Neural progenitor cell (in vitro differentiated cells): ENCODE data around the gene MASTL.

ENCODE experiments used
- EZH2phosphoT487 ChIP-seq: fragments of 200-600 bp; sonication (generic); IDR thresholded peaks from 2 replicates; pipeline ENCODE4 v1.6.1; 2017; ENCODE audit warnings: antibody characterized with exemption
- TF ChIP-seq, protein P1 (sequence below): fragments of 200-600 bp; sonication (generic); IDR thresholded peaks from 2 replicates; pipeline ENCODE4 v1.5.1; 2017; ENCODE audit warnings: antibody characterized with exemption, mild to moderate bottlenecking

DNA sequence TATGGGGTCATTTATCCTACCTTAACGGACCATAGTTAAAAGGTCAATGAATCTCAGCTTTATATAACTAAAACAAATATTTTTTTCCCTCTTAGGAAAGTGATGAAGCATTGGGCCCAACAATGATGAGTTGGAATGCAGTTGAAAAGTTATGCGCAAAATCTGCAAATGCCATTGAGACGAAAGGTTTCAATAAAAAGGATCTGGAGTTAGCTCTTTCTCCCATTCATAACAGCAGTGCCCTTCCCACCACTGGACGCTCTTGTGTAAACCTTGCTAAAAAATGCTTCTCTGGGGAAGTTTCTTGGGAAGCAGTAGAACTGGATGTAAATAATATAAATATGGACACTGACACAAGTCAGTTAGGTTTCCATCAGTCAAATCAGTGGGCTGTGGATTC is 14.7 kb downstream of the MASTL start:
- TF ChIP-seq, protein P1, sequence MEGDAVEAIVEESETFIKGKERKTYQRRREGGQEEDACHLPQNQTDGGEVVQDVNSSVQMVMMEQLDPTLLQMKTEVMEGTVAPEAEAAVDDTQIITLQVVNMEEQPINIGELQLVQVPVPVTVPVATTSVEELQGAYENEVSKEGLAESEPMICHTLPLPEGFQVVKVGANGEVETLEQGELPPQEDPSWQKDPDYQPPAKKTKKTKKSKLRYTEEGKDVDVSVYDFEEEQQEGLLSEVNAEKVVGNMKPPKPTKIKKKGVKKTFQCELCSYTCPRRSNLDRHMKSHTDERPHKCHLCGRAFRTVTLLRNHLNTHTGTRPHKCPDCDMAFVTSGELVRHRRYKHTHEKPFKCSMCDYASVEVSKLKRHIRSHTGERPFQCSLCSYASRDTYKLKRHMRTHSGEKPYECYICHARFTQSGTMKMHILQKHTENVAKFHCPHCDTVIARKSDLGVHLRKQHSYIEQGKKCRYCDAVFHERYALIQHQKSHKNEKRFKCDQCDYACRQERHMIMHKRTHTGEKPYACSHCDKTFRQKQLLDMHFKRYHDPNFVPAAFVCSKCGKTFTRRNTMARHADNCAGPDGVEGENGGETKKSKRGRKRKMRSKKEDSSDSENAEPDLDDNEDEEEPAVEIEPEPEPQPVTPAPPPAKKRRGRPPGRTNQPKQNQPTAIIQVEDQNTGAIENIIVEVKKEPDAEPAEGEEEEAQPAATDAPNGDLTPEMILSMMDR, result no peak
- no peak for TF ChIP-seq EZH2phosphoT487
